OCI-LY3 (cell line): ENCODE measurements around the gene MRE11.

Source experiments
- CTCF ChIP-seq: fragments of 200-600, 300-600 bp; sonication (generic); IDR thresholded peaks from 2 replicates; pipeline ENCODE4 v1.5.1; 2014; ENCODE audit warnings: antibody characterized with exemption, low read length, low read depth
- EZH2phosphoT487 ChIP-seq: fragments of 200-600 bp; shearing (Covaris generic); IDR thresholded peaks from 2 replicates; pipeline ENCODE4 v1.6.1; 2018; ENCODE audit warnings: antibody characterized with exemption, mixed run types, low read depth

- TF ChIP-seq CTCF: no peak
- no peak for TF ChIP-seq EZH2phosphoT487
Observed at GRCh38 chr11:94449029-94449428, 44.6 kb downstream of the MRE11 start.
